Colonic mucosa (tissue), 4 donors: ENCODE measurements around the gene SLC19A1. TPM values are rescaled to one million over a fixed set of nuclear protein-coding genes. Genes with fewer than 3 reads are reported as not detected.

Experiments used
- DNase-seq: peaks from one replicate; pipeline ENCODE4 v3.0.0-alpha.2; 2020
- H3K27ac ChIP-seq: fragments of 200-600 bp; one replicate; pipeline ENCODE4 v1.8.0; 2021
- H3K27me3 ChIP-seq: fragments of 200-600 bp; one replicate; pipeline ENCODE4 v1.8.0; 2021
- H3K36me3 ChIP-seq: fragments of 200-600 bp; one replicate; pipeline ENCODE4 v1.8.0; 2021
- H3K4me1 ChIP-seq: fragments of 200-600 bp; one replicate; pipeline ENCODE4 v1.8.0; 2021; ENCODE audit warnings: mild to moderate bottlenecking
- H3K4me3 ChIP-seq: fragments of 200-600 bp; one replicate; pipeline ENCODE4 v1.8.0; 2021
- H3K9ac ChIP-seq, 2 donors: one replicate each; pipeline ENCODE4 v1.7.0; 2013; ENCODE audit warnings: control low read depth in 2 of 2, low read depth in 2 of 2, low read length in 2 of 2
- H3K9me3 ChIP-seq: fragments of 200-600 bp; one replicate; pipeline ENCODE4 v1.8.0; 2021
- intact Hi-C: fragments of 100-400 bp; cut with DNase I; formaldehyde crosslinking; loops from one replicate; pipeline ENCODE4 v1.14.1; 2022
- total RNA-seq, 2 donors: library from RNA; stranded (reverse); fragmentation: NEBNext Ultra II Directional in 1 of 2; extraction: Animal tissue kit (Norgen Biotek cat#: 25700) in 1 of 2; gene quantifications; one replicate each; pipeline ENCODE4 v1.2.1, GENCODE V29; 2021
- TF ChIP-seq, protein P1 (sequence below): fragments of 200-600 bp; IDR thresholded peaks from one replicate; pipeline ENCODE4 v1.8.0; 2022; ENCODE audit warnings: antibody characterized with exemption, mild to moderate bottlenecking
- donor health status: healthy.
- donor health status: DM: no; HTN: no; CAD: no.
- donor health status: DM: no; HTN: no; CAD: no.

Gene SLC19A1
- total RNA-seq, 2 donors from 2014 or later: 10.7 to 25.3 TPM

DNA sequence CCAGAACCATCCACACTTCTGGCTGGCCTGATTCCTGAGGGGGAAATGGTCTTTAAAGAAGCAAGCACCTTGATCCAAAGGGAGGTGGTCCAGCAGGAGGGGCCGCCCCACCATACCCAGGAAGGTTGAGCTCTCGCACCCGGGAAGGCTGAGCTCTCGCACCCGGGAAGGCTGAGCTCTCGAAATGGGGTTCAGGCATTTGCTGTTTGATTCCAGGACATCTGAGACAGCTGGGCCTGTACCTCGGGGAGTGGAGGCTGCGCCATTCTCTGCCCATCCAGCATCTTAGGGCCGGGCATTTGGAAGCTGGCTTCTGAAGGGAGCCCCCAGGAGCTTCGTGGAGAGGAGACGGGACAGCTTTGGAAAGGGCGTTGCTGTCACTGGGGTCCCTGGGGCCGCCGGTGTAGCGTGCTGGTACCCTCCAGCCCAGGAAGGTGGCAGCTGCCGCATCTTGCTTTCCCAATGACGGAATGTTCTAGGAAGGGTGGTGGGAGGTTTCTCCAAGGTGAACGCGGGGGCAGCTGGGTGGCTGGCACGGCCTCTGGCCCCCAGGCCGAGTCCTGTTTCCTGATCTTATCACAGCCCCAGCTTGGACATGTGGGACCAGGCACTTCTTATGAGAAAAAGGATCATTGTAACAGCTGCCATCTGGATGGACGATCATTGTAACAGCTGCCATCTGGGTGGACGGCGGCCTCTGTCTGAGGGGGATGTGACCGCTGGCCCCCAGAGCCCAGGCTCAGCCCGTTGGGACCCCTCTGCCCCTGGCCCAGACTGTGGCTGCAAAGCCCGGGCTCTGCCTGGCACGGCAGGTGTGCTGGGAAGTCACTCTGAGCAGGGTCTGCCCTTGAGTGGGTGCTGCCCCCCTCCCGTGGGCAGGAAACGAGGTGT lies 75.7 kb downstream of the SLC19A1 start:
- Histone ChIP-seq H3K9ac (no peak overlapping the region), H3K4me3 (no peak overlapping the region), H3K27me3 (no peaks in the 10 kb centered on the region), H3K36me3 (no peaks in the 10 kb centered on the region), H3K4me1 (no peaks in the 10 kb centered on the region), H3K9me3 (no peaks in the 10 kb centered on the region), H3K27ac (no peak overlapping the region)
- DNase-seq: no peak
- intact Hi-C loops: no loop called here
- TF ChIP-seq, protein P1, sequence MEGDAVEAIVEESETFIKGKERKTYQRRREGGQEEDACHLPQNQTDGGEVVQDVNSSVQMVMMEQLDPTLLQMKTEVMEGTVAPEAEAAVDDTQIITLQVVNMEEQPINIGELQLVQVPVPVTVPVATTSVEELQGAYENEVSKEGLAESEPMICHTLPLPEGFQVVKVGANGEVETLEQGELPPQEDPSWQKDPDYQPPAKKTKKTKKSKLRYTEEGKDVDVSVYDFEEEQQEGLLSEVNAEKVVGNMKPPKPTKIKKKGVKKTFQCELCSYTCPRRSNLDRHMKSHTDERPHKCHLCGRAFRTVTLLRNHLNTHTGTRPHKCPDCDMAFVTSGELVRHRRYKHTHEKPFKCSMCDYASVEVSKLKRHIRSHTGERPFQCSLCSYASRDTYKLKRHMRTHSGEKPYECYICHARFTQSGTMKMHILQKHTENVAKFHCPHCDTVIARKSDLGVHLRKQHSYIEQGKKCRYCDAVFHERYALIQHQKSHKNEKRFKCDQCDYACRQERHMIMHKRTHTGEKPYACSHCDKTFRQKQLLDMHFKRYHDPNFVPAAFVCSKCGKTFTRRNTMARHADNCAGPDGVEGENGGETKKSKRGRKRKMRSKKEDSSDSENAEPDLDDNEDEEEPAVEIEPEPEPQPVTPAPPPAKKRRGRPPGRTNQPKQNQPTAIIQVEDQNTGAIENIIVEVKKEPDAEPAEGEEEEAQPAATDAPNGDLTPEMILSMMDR: no peak

DNA sequence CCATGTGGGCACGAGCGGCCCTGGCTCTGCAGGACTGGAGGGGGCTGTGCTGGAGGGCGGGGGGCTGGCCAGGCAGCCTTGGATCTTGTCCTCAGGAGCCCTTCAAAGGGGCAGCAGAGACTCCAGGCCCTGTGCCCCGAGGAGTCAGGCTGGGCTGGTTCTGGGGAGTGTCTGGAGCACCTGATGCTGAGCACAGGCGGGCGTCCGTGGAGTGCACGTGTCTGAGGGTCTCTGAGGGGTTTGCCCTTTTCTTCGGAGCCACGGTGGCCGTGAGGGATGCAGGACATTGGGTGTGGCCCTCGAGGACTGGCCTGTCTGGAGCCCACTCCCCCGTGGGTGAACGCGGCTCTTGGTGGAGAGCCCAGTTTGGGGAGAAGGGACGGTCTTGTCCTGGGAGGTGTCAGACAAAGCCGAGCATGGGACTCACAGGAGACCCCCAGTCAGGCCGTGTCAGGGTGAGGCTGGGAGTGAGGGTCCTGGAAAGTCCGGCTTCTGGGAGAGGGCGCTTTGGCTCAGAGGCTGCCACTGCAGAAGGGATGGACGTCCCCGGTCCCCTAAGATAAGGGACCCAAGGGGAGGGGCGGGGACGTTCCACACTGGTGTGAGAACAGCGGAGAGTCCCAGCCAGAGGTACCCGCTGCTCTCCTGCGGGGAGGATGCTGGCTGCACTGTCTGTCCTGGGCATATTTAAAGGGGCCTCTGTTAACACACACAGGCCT lies 76.5 kb downstream of the SLC19A1 start:
- Histone ChIP-seq H3K27ac (no peak overlapping the region), H3K27me3 (no peaks in the 10 kb centered on the region), H3K4me1 (no peaks in the 10 kb centered on the region), H3K36me3 (no peaks in the 10 kb centered on the region), H3K9me3 (no peaks in the 10 kb centered on the region), H3K4me3 (no peak overlapping the region), H3K9ac (no peak overlapping the region)
- intact Hi-C loops: no loop called here
- no peak for DNase-seq
- TF ChIP-seq, protein P1: no peak

DNA sequence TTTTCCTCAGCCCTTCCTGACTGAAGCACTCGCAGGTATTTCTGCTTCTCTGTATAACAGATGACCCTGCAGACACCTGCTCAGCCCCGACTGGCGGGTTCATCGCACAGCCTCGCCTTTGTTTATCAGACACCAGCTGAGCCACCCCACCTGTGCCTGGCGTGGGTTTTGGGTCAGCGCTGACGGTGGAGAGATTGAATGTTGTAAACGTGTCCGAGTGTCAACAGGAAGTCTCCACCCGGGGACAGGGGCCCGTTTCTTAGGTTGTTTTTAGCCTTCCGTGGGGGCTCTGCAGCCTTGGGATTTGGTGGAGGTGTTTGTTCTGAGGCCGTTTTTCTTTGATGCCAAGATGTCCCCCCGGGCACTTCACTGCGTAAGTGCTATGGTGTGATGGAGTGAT lies 77.1 kb downstream of the SLC19A1 start:
- DNase-seq: no peak
- no peaks in the 10 kb centered on the region for H3K4me1 ChIP-seq
- no peak overlapping the region for H3K9ac ChIP-seq
- TF ChIP-seq, protein P1: no peak
- no peak overlapping the region for H3K4me3 ChIP-seq
- H3K27ac ChIP-seq: no peak overlapping the region
- H3K36me3 ChIP-seq: no peaks in the 10 kb centered on the region
- intact Hi-C loops: no loop called here
- no peaks in the 10 kb centered on the region for H3K9me3 ChIP-seq
- no peaks in the 10 kb centered on the region for H3K27me3 ChIP-seq

DNA sequence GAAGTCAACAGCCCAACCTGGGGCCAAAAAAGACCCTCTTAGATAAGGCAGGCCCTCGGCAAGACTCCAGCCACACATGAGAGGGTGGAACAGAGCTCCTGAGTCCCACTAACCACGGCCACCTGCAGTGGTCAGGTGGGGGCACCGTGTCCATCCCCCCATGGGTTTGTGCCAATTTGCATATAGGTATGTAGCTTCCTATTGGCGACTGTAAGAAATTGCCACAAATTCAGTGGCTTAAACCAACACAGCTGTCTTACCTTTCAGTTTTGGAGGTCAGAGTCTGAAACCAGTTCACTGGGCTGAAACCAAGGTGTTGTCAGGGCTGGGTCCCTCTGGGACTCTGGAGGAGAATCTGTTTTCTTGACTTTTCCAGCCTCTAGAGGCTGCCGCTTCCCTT lies 77.9 kb downstream of the SLC19A1 start:
- Histone ChIP-seq H3K4me3 (no peak overlapping the region), H3K9me3 (no peaks in the 10 kb centered on the region), H3K27me3 (no peaks in the 10 kb centered on the region), H3K36me3 (no peaks in the 10 kb centered on the region), H3K4me1 (no peaks in the 10 kb centered on the region), H3K9ac (no peak overlapping the region), H3K27ac (no peak overlapping the region)
- TF ChIP-seq, protein P1: no peak
- intact Hi-C loops: no loop called here
- no peak for DNase-seq

DNA sequence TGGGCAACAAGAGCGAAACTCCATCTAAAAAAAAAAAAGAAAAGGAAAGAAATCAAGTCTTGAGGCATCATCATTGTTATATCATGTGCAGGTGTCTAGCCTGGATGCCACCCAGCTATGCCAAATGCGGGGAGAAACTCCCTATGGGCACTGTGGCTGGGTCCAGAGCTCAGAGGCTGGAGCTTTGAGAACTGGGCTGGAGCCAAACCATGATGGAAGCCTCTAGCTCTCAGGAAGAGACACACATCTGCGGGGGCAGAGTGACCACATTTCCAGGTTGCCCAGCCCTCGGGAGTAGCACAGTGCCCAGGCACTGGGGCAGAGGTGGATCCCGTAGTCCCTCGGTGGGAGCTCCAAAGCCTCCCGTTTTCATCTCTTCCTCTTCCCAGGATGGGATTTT lies 78.4 kb downstream of the SLC19A1 start:
- TF ChIP-seq, protein P1: no peak
- intact Hi-C loops: no loop called here
- H3K27ac ChIP-seq: no peak overlapping the region
- no peak for DNase-seq
- H3K4me3 ChIP-seq: no peak overlapping the region
- H3K9ac ChIP-seq: no peak overlapping the region
- no peaks in the 10 kb centered on the region for H3K9me3 ChIP-seq
- H3K4me1 ChIP-seq: no peaks in the 10 kb centered on the region
- H3K36me3 ChIP-seq: no peaks in the 10 kb centered on the region
- H3K27me3 ChIP-seq: no peaks in the 10 kb centered on the region
